ENCODE measurements around the gene IKZF1.

IKZF1 gene

GRCh38 chr7:50449881-50450589 is 145.5 kb downstream of the IKZF1 start, which contains the start of gene FIGNL1:
TSS of gene FIGNL1 (minus strand) at chr7:50450350. CDS start at chr7:50447287, 3,063 bp downstream.
- Histone ChIP-seq H3K27ac (replicated peaks) (peak within 1 kb of the TSS; percentile 90), H3K4me3 (replicated peaks; ENCODE audit: insufficient read depth, low read length) (peak within 1 kb of the TSS; percentile 97), H3K27me3 (ENCODE audit: insufficient read depth, poor library complexity, severe bottlenecking) (no peaks in the 10 kb centered on the region)
- peak; percentile 81 to 87 for DNase-seq (ENCODE audit: low read depth in 1 of 2, low spot score in 1 of 2)
- TF ChIP-seq SPI1 (IDR thresholded peaks at IDR 0.05; ENCODE audit: borderline replicate concordance, low read depth) (no peak), POLR2AphosphoS5 (IDR thresholded peaks at IDR 0.05; ENCODE audit: low read depth) (peak; percentile 86), GABPA (IDR thresholded peaks at IDR 0.05; ENCODE audit: low read depth) (no peak), CTCF (IDR thresholded peaks at IDR 0.05; ENCODE audit: insufficient read depth, low read length) (no peak)
- TF ChIP-seq, protein P1, sequence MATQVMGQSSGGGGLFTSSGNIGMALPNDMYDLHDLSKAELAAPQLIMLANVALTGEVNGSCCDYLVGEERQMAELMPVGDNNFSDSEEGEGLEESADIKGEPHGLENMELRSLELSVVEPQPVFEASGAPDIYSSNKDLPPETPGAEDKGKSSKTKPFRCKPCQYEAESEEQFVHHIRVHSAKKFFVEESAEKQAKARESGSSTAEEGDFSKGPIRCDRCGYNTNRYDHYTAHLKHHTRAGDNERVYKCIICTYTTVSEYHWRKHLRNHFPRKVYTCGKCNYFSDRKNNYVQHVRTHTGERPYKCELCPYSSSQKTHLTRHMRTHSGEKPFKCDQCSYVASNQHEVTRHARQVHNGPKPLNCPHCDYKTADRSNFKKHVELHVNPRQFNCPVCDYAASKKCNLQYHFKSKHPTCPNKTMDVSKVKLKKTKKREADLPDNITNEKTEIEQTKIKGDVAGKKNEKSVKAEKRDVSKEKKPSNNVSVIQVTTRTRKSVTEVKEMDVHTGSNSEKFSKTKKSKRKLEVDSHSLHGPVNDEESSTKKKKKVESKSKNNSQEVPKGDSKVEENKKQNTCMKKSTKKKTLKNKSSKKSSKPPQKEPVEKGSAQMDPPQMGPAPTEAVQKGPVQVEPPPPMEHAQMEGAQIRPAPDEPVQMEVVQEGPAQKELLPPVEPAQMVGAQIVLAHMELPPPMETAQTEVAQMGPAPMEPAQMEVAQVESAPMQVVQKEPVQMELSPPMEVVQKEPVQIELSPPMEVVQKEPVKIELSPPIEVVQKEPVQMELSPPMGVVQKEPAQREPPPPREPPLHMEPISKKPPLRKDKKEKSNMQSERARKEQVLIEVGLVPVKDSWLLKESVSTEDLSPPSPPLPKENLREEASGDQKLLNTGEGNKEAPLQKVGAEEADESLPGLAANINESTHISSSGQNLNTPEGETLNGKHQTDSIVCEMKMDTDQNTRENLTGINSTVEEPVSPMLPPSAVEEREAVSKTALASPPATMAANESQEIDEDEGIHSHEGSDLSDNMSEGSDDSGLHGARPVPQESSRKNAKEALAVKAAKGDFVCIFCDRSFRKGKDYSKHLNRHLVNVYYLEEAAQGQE (IDR thresholded peaks at IDR 0.05; ENCODE audit: insufficient replicate concordance, low read depth), result peak; percentile 9

GRCh38 chr7:50450590-50451032 is 146.1 kb downstream of the IKZF1 start:
- TF ChIP-seq SPI1 (IDR thresholded peaks at IDR 0.05; ENCODE audit: borderline replicate concordance, low read depth) (0 out of 2 replicates have a peak, but pooled peaks have one; percentile 17), CTCF (IDR thresholded peaks at IDR 0.05; ENCODE audit: insufficient read depth, low read length) (no peak)
- Histone ChIP-seq H3K27ac (replicated peaks) (peak overlapping the region; percentile 90), H3K4me3 (replicated peaks; ENCODE audit: insufficient read depth, low read length) (peak overlapping the region; percentile 97), H3K27me3 (ENCODE audit: insufficient read depth, poor library complexity, severe bottlenecking) (no peaks in the 10 kb centered on the region)
- peak in 1 of 2 experiments; percentile 9 for DNase-seq (ENCODE audit: low read depth in 1 of 2, low spot score in 1 of 2)
